Measurements from ENCODE around the gene MTCH1. TPM values are rescaled to one million over a fixed set of nuclear protein-coding genes. Genes with fewer than 3 reads are reported as not detected.

Gene MTCH1
- total RNA-seq, 1 experiment from 2014 or later = 204 TPM

GRCh38 chr6:36968266-36968977 lies 17.6 kb downstream of the MTCH1 start:
- no peaks in the 10 kb centered on the region for H3K9me3 Mint-ChIP-seq
- no peak for DNase-seq (ENCODE audit: low spot score)
- no peak for TF ChIP-seq MAX (CRISPR knock-in tag; IDR thresholded peaks at IDR 0.05)
- TF ChIP-seq SOX15 (CRISPR knock-in tag; IDR thresholded peaks at IDR 0.05) = no peak
- TF ChIP-seq USF2 (CRISPR knock-in tag; IDR thresholded peaks at IDR 0.05) = no peak
- TF ChIP-seq USF1 (CRISPR knock-in tag; IDR thresholded peaks at IDR 0.05) = no peak
- no peak for TF ChIP-seq ZNF281 (CRISPR knock-in tag; IDR thresholded peaks at IDR 0.05)
- no peak for TF ChIP-seq SMAD4 (CRISPR knock-in tag; IDR thresholded peaks at IDR 0.05)
- TF ChIP-seq CDX4 (CRISPR knock-in tag; IDR thresholded peaks at IDR 0.05; ENCODE audit: borderline replicate concordance) = no peak
- TF ChIP-seq E2F1 (CRISPR knock-in tag; IDR thresholded peaks at IDR 0.05) = no peak
- H3K27me3 Mint-ChIP-seq (ENCODE audit: low read depth) = no peaks in the 10 kb centered on the region
- H3K4me3 Mint-ChIP-seq = no peak overlapping the region
- H3K27ac Mint-ChIP-seq = no peak overlapping the region
- no peak for ATAC-seq
- ChIA-PET POLR2A (no interaction called here), CTCF (interaction anchor here (3.7 kb wide), 1 partner anchor 50 kb away, joined by 16 read pairs; no protein-coding TSS in a partner anchor)
- H3K4me1 Mint-ChIP-seq = peaks cover 7% of the 10 kb centered on the region
- H3K36me3 Mint-ChIP-seq = peaks cover 52% of the 10 kb centered on the region

- Mint-ChIP-seq H3K36me3 (peaks cover 46% of the 10 kb centered on the region), H3K27ac (no peak overlapping the region)
- TF ChIP-seq TEAD1 (CRISPR knock-in tag; IDR thresholded peaks at IDR 0.05) (no peak), PRRX2 (CRISPR knock-in tag; IDR thresholded peaks at IDR 0.05) (no peak), RORB (CRISPR knock-in tag; IDR thresholded peaks at IDR 0.05) (no peak), ZNF416 (CRISPR knock-in tag; IDR thresholded peaks at IDR 0.05) (no peak)
Observed at GRCh38 chr6:36967757-36968156, 18.2 kb downstream of the MTCH1 start.

GRCh38 chr6:36967301-36967700 lies 18.7 kb downstream of the MTCH1 start:
- Mint-ChIP-seq H3K9me3 (no peaks in the 10 kb centered on the region), H3K4me1 (peaks cover 15% of the 10 kb centered on the region), H3K36me3 (peaks cover 42% of the 10 kb centered on the region), H3K4me3 (no peak overlapping the region), H3K27me3 (ENCODE audit: low read depth) (no peaks in the 10 kb centered on the region), H3K27ac (no peak overlapping the region)
- POLR2A ChIA-PET = no interaction called here
- ATAC-seq (no peak), DNase-seq (ENCODE audit: low spot score) (no peak)
- no peak for TF ChIP-seq NFATC4 (CRISPR knock-in tag; IDR thresholded peaks at IDR 0.05)
- TF ChIP-seq ZNF121 (CRISPR knock-in tag; IDR thresholded peaks at IDR 0.05) = no peak
- TF ChIP-seq KAT7 (CRISPR knock-in tag; IDR thresholded peaks at IDR 0.05; ENCODE audit: borderline replicate concordance) = no peak
- no peak for TF ChIP-seq ZMAT4 (CRISPR knock-in tag; IDR thresholded peaks at IDR 0.05)
- TF ChIP-seq AR (CRISPR knock-in tag; IDR thresholded peaks at IDR 0.05) = no peak
- TF ChIP-seq GRHL2 (CRISPR knock-in tag; IDR thresholded peaks at IDR 0.05; ENCODE audit: insufficient replicate concordance, severe bottlenecking) = no peak
- CTCF ChIA-PET = interaction anchor here (3.7 kb wide), 1 partner anchor 51 kb away, joined by 16 read pairs; no protein-coding TSS in a partner anchor

More at GRCh38 chr6:36967757-36968156, 18.2 kb downstream of the MTCH1 start:
- DNase-seq (ENCODE audit: low spot score) (no peak), ATAC-seq (no peak)
- POLR2A ChIA-PET = no interaction called here
- no peaks in the 10 kb centered on the region for H3K27me3 Mint-ChIP-seq (ENCODE audit: low read depth)
- no peak overlapping the region for H3K4me3 Mint-ChIP-seq
- H3K9me3 Mint-ChIP-seq = no peaks in the 10 kb centered on the region
- H3K4me1 Mint-ChIP-seq = peaks cover 14% of the 10 kb centered on the region
- CTCF ChIA-PET = interaction anchor here (3.7 kb wide), 1 partner anchor 50 kb away, joined by 16 read pairs; no protein-coding TSS in a partner anchor
